Skeletal muscle cell (primary cell): ENCODE measurements around the gene SEMA3E.

Experiments
- DNase-seq: peaks from one replicate; pipeline ENCODE4 v3.0.0-alpha.2; 2010; ENCODE audit warnings: low read depth
- H3K4me3 ChIP-seq: 2 replicates; pipeline ENCODE4 v1.5.1; 2011; ENCODE audit warnings: low read depth, mild to moderate bottlenecking, control low read depth, low read length, moderate library complexity

The SEMA3E gene

GRCh38 chr7:83643739-83644138 lies 5.2 kb downstream of the SEMA3E start:
- DNase-seq, result no peak
- H3K4me3 ChIP-seq, result no peak overlapping the region

DNA sequence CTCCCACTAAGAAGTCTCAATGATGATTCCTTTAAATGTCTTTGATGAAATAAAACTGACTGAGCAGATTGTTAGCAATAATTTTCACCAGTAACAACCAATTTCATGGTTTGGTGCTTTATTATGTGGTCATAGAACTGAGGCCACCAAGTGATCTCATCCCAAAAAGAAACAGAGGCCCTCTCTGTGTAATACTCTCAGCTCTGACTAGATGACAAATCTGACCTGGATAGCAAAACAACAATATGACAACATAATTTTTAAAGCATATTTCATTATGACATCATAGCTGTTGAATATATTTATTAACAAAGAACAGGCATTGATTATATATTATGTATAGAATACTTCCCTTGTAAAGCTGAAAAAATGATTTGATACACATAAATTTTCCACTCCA lies 5.9 kb downstream of the SEMA3E start:
- DNase-seq, result no peak
- no peak overlapping the region for H3K4me3 ChIP-seq

DNA sequence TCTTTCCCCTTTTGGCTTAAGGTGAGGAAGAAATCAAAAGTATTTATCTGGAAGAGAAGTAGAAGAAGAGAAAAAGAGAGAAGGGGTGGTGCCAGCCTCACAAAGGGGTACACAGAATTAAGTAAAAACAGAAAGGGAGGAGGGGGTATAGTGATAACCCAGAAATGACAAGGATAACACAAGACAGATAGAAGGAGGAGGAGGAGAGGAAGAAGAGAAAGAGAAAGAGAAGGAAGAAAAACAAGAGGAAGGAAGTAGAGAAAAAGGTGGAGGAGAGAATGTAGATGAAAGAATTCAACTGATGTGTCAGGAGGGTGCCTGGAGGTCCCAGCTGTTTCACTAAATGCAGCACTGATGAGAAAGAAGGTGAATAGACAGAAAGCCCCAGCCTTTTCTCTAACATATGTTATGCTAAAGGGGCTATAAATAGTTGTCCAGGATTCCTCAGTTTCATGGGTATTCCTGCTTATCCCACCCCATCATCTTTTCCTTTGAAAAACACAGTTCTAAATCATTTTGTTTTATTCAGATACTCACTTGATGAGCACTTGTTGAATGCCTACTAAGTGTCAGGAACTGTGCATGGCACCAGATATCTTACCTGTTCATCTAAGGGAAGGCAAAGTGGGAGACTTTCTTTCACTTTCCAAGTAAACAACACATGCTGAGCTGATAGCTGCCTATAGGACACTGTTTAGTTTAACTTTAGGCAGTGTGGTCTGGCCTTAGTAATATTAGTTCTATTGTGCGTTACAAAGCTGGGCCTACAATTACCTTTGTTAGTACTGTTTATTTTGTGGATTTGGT lies 8.0 kb downstream of the SEMA3E start:
- no peak for DNase-seq

DNA sequence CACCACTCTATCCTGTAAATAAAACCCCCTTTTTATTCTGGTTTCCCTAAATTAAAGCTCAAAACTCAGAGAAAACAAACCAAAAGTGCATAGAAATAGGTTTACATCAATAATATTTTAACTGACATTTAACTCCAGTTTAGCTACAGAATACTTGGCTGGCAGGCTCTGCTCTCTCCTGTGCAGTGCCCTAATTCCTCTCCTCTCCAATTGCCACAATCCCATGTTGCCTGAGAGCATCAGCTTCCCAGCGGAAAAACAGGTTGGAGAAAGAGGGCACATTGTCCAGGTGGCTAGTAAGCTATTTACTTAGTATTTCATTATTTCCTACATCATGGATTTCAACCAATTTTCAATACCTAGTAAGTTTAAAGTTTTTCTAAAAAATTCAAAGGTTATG lies 8.7 kb downstream of the SEMA3E start:
- H3K4me3 ChIP-seq, result no peak overlapping the region
- DNase-seq, result no peak

More for the DNA sequence above, 8.0 kb downstream of the SEMA3E start:
- no peak overlapping the region for H3K4me3 ChIP-seq

- DNase-seq, result no peak
- H3K4me3 ChIP-seq, result no peak overlapping the region
Measured at GRCh38 chr7:83633516-83633915, 15.4 kb downstream of the SEMA3E start.

DNA sequence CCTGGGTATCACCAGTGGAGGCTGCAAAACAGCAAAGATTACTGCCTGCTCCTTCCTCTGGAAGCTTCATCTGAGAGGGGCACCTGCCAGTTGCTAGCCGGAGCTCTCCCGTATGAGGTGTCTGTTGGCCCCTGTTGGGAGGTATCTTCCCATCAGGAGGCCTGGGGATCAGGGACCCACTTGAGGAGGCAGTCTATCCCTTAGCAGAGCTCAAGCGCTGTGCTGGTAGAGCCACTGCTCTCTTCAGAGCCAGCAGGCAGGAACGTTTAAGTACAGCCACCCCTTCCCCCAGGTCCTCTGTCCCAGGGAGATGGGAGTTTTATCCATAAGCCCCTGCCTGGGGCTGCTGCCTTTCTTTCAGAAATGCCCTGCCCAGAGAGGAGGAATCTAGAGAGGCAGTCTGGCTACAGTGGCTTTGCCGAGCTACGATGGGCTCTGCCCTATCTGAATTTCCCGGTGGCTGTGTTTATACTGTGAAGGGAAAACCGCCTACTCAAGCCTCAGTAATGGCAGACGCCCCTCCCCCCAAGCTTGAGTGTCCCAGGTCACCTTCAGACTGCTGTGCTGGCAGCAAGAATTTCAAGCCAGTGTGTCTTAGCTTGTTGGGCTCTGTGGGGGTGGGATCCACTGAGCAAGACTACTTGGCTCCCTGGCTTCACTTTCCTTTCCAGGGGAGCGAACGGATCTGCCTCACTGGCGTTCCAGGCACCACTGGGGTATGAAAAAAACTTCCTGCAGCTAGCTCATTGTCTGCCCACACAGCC lies 19.6 kb downstream of the SEMA3E start:
- H3K4me3 ChIP-seq, result no peak overlapping the region
- no peak for DNase-seq

GRCh38 chr7:83617858-83618257 lies 31.1 kb downstream of the SEMA3E start:
- DNase-seq, result no peak
- H3K4me3 ChIP-seq, result no peak overlapping the region

- H3K4me3 ChIP-seq, result no peak overlapping the region
- no peak for DNase-seq
Measured at GRCh38 chr7:83614112-83614511, 34.8 kb downstream of the SEMA3E start.

DNA sequence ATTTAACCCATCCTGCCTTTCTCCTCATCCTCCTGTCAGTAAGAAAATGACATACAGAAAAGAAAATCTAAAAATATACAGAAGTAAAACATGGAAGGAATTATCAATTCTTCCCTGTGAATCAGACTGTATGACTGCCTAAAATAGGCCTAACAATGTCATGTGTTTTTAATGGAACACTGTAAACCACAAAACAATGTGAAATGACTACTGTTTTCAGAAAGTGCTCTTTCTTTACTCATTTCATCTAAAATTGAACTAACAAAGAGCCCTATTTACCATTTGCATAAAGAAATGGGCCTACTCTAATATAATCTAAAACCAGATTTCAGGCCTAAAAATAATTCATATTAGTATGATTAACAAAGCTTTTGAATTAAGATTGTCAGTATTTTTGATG lies 35.7 kb downstream of the SEMA3E start:
- no peak for DNase-seq
- H3K4me3 ChIP-seq, result no peak overlapping the region

GRCh38 chr7:83611776-83612175 lies 37.2 kb downstream of the SEMA3E start:
- no peak overlapping the region for H3K4me3 ChIP-seq
- DNase-seq, result no peak

GRCh38 chr7:83610649-83611304 lies 38.2 kb downstream of the SEMA3E start:
- DNase-seq, result no peak
- H3K4me3 ChIP-seq, result no peak overlapping the region

DNA sequence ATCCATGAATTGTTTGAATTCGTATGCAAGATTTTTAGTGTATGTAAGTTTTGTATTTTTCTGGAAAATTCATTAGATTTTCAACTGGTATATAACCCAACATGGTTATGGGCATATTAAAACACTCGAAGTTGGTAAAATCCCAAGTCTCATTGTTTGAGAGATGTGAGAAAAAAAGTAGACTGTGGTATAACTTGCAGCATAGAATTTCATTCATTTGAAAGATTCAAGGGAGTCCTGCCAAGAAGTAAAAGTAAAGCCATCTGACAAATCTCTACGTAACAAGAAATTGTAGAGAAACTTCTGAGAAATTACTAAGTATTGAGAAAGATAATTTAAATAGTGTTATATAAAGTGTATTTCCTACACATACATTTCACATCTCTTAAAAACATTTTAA lies 40.2 kb downstream of the SEMA3E start:
- no peak overlapping the region for H3K4me3 ChIP-seq
- DNase-seq, result no peak

DNA sequence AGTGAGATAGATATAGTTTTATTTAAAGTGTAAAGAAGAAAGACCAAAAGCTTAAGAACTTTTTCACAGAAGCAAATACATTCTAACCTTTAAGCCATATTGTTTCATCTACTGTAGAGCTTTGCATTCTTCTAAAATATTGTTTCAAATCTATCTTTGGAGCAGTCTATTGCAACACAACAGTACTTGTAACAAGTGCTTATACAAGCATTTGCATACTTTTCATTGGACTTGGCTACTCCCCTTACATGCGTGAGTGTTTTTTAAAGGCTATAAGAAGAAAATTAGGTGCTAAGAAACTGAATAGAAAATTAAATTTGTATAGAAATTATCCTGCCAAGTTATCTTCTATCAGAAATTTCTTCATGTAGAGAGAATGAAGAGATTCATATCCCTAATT lies 45.3 kb downstream of the SEMA3E start:
- H3K4me3 ChIP-seq, result no peak overlapping the region
- no peak for DNase-seq

DNA sequence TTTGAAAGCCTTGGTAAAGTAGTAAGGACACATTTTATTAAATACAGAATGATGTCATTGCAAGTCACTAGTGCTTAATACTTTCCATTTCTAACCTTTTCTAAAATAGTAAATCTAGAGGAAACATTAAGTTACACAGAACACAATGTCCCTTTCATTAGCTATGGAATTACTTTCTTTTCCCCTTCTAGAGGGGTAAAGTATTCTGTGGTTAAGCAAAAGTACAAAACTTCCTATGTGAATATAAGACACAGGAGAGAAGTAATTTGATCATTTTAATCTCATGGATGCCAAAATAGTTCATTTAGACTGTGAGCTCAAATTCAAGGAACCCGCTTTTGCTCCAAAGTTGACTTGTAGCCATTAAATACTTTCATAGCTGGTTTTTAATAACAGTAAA lies 49.8 kb downstream of the SEMA3E start:
- no peak overlapping the region for H3K4me3 ChIP-seq
- DNase-seq, result peak; percentile 19

GRCh38 chr7:83593921-83594475 lies 54.9 kb downstream of the SEMA3E start:
- DNase-seq, result no peak

GRCh38 chr7:83588602-83589240 lies 60.2 kb downstream of the SEMA3E start:
- no peak overlapping the region for H3K4me3 ChIP-seq
- DNase-seq, result no peak

More at GRCh38 chr7:83593921-83594475, 54.9 kb downstream of the SEMA3E start:
- H3K4me3 ChIP-seq, result no peak overlapping the region

DNA sequence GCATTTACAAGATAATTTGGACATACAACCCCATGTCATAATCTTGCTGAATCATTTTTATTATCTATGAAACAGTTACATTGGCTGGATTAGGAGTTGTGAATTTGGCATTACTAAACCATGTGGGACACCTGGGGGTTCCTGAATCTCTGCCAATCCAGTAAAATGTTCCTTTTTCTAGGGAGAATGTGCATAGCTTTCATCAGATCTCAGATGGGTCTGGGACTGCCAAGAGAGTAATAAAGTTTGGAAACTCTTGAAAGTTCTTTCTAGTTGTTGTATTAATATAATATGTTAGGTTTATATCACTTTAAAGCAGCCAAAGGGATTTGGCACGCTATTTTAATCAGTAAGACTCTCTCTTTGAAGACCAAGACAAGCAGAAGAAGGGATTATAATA lies 62.7 kb downstream of the SEMA3E start:
- no peak for DNase-seq
- H3K4me3 ChIP-seq, result no peak overlapping the region

GRCh38 chr7:83581667-83582435 lies 67.1 kb downstream of the SEMA3E start:
- H3K4me3 ChIP-seq, result no peak overlapping the region

DNA sequence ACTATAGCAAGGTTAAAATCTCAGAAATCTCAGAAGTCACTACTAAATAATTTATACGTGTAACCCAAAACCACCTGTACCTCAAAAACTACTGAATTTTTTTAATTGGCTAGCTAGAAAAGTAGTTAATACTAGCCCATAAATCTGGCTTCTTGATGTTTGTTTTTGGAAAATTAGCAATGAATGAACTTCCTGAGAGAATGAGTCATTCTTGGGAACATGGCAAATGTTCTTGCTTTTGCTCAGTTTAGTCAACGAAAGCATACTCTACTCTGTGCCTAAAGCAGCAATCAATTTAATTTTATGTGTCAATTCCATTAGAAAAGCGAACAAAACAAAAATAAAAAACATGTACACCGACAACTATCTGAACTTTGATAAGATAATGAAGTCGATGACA lies 69.2 kb downstream of the SEMA3E start:
- no peak overlapping the region for H3K4me3 ChIP-seq
- DNase-seq, result no peak

More at GRCh38 chr7:83581667-83582435, 67.1 kb downstream of the SEMA3E start:
- no peak for DNase-seq
